Tibial nerve (tissue), 4 donors: ENCODE data around the gene NCF4.

Source experiments
- EP300 ChIP-seq, 2 donors: sonication (generic); formaldehyde crosslinking; IDR thresholded peaks; one replicate each; pipeline ENCODE4 v1.6.1; 2017; ENCODE audit warnings: antibody characterized with exemption in 2 of 2, mild to moderate bottlenecking in 1 of 2
- POLR2A ChIP-seq, 2 donors: fragments of 450-650 bp; IDR thresholded peaks; one replicate each; pipeline ENCODE4 v1.6.1; 2017; ENCODE audit warnings: antibody characterized with exemption in 2 of 2, mild to moderate bottlenecking in 2 of 2, moderate library complexity in 2 of 2
- TF ChIP-seq, protein P1 (sequence below), 5 experiments: fragments of 200-600 bp in 3 of 5; fragments of 450-650 bp in 2 of 5; sonication (generic) in 3 of 5; IDR thresholded peaks; one replicate each; pipeline ENCODE4 v1.5.1; 2016 to 2019; ENCODE audit warnings: antibody characterized with exemption in 5 of 5, mild to moderate bottlenecking in 3 of 5, moderate library complexity in 2 of 5

DNA sequence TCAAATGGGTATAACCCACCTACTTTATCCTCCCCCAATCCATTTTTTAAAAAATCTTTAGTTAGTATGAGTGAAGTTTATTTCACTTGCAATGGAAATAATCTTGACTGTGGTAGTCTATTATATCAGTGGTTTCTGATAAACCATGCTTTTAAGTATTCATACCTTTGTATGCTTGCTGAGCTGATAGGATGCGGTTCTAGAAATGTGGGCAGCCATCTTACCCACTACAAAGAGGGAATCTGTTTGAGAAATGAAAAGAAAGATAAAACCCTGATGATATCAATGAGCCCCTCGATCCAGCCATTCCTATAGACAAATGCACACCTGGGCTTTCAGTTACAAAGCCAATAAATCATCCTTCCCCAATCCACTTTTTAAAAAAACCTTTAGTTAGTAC lies 30.2 kb upstream of the NCF4 start:
- TF ChIP-seq, protein P1, sequence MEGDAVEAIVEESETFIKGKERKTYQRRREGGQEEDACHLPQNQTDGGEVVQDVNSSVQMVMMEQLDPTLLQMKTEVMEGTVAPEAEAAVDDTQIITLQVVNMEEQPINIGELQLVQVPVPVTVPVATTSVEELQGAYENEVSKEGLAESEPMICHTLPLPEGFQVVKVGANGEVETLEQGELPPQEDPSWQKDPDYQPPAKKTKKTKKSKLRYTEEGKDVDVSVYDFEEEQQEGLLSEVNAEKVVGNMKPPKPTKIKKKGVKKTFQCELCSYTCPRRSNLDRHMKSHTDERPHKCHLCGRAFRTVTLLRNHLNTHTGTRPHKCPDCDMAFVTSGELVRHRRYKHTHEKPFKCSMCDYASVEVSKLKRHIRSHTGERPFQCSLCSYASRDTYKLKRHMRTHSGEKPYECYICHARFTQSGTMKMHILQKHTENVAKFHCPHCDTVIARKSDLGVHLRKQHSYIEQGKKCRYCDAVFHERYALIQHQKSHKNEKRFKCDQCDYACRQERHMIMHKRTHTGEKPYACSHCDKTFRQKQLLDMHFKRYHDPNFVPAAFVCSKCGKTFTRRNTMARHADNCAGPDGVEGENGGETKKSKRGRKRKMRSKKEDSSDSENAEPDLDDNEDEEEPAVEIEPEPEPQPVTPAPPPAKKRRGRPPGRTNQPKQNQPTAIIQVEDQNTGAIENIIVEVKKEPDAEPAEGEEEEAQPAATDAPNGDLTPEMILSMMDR (IDR thresholded peaks at IDR 0.05), result no peak
- TF ChIP-seq POLR2A (IDR thresholded peaks at IDR 0.05) (no peak), EP300 (IDR thresholded peaks at IDR 0.05) (no peak)
